DOHH2 (cell line): Measurements from ENCODE around the gene IGBP1.

Experiments used
- EZH2phosphoT487 ChIP-seq: fragments of 200-600 bp; sonication (generic); IDR thresholded peaks from 2 replicates; pipeline ENCODE4 v1.6.1; 2017; ENCODE audit warnings: borderline replicate concordance, mild to moderate bottlenecking, antibody characterized with exemption, low read length, moderate library complexity, mixed read lengths
- TF ChIP-seq, protein P1 (sequence below): fragments of 200-600 bp; sonication (generic); IDR thresholded peaks from one replicate; pipeline ENCODE4 v1.5.1; 2014; ENCODE audit warnings: antibody characterized with exemption, mild to moderate bottlenecking, low read depth, low read length; ENCODE audit not compliant: poor library complexity, severe bottlenecking

DNA sequence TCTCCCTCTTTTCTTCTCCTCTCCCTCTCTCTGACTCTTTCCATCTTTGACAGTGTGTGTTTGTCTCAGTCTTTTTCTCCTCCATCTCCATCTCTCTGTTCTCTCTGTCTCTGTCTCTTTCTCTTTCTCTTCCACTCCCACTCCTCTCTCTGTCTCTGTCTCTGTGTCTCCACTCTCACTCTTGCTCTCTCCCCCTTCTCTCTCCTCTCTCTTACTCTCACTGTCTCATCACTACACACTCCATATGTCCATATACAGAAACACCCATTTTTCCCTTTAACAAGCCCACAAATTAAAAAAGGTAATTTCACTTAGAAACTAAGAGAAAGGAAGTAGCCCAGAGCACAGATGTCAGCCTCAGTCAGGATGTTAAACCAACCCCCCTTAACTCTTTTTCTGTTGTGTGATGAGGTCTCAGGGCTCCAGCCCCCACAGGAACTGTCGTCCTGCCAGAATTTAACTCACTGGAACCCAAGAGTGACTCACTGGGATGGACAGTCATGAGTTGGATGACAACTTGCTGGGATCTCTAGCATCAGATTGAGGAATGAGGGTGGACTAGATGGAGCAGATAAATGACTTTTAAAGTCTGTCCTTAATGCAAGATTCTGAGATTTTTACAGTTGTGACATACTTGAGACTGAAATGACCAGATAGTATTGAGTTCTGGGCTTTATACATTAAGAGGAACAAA is 43.5 kb upstream of the IGBP1 start:
- TF ChIP-seq, protein P1, sequence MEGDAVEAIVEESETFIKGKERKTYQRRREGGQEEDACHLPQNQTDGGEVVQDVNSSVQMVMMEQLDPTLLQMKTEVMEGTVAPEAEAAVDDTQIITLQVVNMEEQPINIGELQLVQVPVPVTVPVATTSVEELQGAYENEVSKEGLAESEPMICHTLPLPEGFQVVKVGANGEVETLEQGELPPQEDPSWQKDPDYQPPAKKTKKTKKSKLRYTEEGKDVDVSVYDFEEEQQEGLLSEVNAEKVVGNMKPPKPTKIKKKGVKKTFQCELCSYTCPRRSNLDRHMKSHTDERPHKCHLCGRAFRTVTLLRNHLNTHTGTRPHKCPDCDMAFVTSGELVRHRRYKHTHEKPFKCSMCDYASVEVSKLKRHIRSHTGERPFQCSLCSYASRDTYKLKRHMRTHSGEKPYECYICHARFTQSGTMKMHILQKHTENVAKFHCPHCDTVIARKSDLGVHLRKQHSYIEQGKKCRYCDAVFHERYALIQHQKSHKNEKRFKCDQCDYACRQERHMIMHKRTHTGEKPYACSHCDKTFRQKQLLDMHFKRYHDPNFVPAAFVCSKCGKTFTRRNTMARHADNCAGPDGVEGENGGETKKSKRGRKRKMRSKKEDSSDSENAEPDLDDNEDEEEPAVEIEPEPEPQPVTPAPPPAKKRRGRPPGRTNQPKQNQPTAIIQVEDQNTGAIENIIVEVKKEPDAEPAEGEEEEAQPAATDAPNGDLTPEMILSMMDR, result no peak
- no peak for TF ChIP-seq EZH2phosphoT487
